ENCODE results near the gene INPP4A.
A peak's percentile ranks its signal among the peaks of the same experiment; 100 is the strongest.

Gene INPP4A

GRCh38 chr2:98545591-98545990 is 100.9 kb downstream of the INPP4A start:
- DNase-seq: no peak

DNA sequence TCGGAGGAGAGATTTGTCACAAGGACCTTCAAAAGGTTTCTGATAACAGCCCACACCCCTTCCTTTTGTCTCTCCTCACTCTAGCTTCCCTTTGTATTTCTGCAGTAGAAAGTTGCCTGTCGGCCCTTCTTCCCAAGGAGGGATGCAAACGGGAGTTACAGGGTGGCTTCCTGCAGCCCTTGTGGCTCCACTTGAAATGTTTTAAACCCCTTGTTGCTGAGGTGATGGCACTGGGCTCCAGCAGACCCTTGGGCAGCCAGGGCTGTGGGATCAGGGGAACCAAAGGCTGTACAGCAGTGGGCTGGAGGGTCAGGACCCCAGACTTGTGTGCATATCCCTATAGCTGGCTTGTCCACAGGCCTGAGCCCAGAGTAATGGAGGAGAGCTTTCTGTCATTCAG is 101.5 kb downstream of the INPP4A start:
- DNase-seq: no peak

DNA sequence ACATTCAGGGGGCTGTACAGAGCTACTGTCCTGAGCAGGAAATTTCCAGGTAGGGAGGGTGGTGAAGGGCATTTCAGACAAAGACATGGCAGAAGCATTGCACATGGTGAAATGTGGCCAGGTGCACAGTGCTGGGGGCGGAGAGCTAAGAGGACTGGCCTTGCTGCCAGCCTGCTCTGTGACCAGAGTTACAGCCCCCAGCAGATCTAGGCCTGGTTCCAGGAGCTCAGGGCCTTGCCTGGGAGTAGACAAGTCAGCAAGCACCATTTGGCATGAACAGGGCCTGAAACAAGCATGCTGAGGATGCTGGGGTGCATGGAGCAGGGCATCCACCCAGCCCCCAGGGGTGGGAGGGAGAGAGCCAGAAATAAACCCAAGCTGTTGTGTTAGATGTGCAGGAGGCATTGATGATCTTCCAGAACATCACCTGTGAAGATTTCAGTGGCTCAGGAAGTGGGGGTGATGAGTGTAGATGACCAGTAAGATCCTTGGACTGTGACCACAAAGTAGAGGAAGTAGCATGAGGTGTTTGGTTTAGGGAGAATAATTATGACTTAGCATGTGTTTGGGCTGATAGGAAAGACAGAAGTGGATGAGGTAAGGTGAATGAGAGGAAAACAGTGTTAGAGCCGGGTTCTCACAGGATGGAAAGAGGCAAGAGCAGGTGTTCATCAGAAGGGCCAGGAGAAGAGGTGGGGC is 102.6 kb downstream of the INPP4A start:
- no peak for DNase-seq

- DNase-seq: no peak
Observed at GRCh38 chr2:98548920-98549818, 104.5 kb downstream of the INPP4A start.

DNA sequence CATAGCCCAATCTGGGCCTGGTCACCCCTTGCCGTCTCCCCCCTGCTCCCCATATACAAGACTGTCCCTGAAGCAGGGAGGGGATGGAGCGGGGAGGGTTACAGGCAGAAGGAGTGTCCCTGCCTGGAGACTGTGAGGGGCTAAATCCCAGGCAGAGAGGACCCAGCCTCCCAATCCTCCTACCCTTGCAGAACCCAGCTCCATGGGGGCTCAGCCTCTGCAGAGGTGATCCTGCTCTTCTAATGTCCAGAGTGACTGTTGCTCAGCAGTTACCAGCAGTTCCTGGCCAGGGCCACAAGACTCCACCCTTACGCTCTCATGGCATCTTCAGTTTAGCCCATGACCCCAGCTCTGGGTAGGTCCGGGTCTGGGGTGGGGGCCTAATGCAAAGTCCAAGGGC is 105.5 kb downstream of the INPP4A start:
- DNase-seq: no peak

DNA sequence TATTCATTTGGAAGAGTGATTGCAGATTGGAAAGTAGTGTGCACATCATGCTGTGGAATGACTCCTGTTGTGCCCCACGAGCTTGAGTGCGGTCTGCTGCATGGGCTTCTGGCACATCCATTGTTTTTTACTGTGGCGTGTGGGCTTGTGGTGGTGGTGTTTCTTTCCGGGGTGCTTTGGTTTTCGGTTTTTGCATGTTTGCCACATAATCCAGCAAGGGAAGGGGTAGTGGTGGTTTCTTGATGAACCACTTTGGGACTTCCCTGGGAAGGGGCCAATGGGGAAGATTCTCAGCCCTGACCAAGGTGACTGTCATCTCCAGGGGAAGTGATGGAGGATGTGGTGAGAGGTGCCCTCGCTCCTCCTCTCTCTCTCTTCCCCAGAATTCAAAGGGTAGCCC is 106.7 kb downstream of the INPP4A start:
- DNase-seq: no peak

GRCh38 chr2:98552499-98553179 is 108.0 kb downstream of the INPP4A start:
- DNase-seq: no peak

GRCh38 chr2:98554116-98554861 is 109.6 kb downstream of the INPP4A start:
- no peak for DNase-seq

DNA sequence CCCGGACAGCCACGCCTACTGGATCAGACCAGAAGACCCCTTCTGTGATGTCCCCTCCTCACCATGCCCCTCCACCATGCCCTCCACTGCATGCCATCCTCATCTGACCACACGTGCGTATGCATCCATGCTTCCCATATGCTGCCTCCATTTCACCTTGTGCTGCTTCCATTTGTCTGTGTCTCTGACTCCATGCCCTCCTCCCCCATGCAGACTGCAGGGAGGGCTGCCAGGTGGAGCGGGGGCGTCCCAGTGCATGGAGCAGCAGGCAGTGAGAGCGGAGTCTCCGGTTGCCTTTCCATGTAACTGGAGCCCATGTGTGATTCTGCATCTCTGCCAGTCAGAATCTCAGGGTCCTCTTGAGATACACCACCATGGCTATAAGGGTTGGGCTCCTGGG is 111.0 kb downstream of the INPP4A start:
- DNase-seq: no peak

GRCh38 chr2:98556344-98557033 is 111.8 kb downstream of the INPP4A start:
- DNase-seq: no peak

- DNase-seq: no peak
Observed at GRCh38 chr2:98558852-98559530, 114.3 kb downstream of the INPP4A start.

DNA sequence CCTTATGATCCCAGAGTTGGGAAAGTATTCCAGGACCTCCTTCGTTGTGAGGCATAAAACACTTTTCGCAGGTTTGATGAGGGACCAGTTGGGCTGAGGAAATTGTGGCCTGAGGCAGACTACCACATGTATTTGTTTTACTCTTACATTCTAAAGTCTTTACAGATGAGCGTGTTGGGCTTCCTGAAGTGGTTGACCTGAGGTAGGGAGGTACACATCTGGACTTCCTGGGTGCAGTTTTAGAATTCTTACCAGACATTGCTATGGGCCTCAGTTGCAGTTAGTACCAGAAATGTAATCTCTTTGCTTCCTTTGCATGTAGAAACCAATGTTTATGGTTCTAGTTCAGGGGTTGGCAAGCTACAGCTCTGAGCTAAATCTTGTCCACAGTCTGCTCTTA is 114.9 kb downstream of the INPP4A start:
- DNase-seq: no peak

DNA sequence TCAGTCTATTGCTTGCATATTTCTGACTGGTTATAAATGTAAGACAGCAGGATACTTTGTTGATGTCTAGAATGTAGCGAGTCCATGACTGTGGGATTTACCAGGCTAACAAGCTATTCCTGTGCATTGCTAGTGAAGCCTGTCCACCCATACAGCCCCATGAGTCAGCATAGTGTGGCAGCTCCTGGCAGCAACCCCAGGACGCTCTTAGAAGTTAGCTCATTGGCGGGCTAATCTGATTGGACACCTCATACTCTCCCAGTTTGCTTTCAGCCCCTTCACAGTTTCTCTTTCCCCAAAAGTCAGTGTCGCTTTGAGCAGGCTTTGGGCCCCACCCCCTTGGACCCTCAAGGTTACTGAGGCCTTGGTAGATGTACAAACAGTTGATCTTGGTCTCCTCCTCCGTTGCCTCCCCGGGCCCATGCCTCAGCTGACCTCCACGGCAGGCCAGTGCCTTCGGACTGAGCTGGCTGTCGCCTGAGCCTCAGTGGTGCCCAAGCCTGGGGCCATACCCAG is 115.7 kb downstream of the INPP4A start:
- no peak for DNase-seq

- no peak for DNase-seq
Observed at GRCh38 chr2:98561018-98561417, 116.4 kb downstream of the INPP4A start.

GRCh38 chr2:98561902-98562695 is 117.4 kb downstream of the INPP4A start:
- DNase-seq: no peak

DNA sequence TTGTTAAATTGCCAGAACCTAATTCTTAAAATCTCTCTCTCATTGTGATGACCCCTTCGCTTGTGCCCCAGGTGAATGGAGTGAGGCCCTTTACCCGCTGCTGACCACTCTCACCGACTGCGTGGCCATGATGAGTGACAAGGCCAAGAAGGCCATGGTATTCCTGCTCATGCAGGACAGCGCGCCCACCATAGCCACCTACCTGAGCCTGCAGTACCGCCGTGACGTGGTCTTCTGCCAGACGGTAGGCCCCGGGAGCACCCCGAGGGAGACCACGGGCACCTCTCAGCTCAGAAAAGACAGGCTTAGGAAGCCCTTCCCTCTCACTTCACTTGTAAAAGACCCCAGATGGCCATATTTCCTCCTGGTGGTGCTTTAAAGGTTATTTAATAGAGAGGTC is 118.7 kb downstream of the INPP4A start:
- no peak for DNase-seq

GRCh38 chr2:98564541-98565132 is 120.0 kb downstream of the INPP4A start:
- peak in 1 of 2 experiments; percentile 30 for DNase-seq

DNA sequence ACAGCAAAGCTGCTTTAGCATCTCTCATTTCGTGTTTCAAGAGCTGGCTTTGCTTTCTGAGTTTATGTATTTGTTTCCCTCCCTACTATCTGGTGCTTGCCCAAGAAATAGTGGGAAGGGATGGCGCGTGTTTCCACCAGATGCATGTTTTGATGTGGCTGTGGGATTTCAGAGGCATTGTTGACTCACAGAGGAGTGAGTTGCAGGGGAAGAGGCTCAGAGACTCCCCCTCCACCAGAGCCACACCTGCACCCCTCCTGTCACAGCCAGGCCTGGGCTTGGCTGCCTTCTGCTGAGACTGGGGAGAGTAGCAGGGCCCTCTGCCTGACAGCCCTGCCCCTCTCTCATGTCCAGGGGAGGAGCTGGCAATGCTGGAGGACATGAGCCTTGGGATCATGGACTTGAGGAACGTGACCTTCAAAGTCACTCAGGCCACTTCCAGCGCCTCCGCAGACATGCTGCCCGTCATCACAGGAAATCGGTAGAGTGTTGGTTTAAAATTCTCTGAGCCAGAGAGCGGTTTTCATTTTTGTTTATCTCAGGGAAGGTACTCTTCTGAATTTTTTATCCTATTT is 120.7 kb downstream of the INPP4A start:
- no peak for DNase-seq

DNA sequence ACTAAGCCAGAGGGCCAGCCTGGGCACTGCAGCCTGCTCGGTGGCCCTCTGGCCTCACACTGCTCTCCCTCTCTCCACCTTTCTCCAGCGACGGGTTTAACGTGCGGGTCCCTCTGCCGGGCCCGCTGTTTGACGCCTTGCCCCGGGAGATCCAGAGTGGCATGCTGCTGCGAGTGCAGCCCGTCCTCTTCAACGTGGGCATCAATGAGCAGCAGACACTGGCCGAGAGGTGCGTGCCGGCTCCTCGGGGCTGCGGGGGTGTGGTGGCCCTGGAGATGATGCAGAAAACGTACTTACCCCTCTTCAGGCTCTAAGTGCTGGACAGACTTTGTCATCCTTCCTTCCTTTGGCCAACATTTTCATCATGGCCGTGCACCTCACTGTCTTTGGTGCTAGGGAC is 121.3 kb downstream of the INPP4A start:
- no peak for DNase-seq
